Measurements from ENCODE around the gene NANS. TPM values are rescaled to one million over a fixed set of nuclear protein-coding genes. Genes with fewer than 3 reads are reported as not detected.

Gene NANS
- total and polyA plus RNA-seq, 2 of the 13 experiments (the other 11 are each of a cell fraction or from before 2014, with no cell fraction given) = 86.9 to 203 TPM

- TF ChIP-seq ZFP36 (IDR thresholded peaks at IDR 0.05; ENCODE audit: borderline replicate concordance, low read depth, low read length, partially characterized antibody) = no peak
- TF ChIP-seq JDP2 (CRISPR knock-in tag; IDR thresholded peaks at IDR 0.05; ENCODE audit: borderline replicate concordance) = no peak
- peak; percentile 82; the same call in 1 of the 2 replicates for TF ChIP-seq IRF9 (CRISPR knock-in tag; IDR thresholded peaks at IDR 0.05; ENCODE audit: borderline replicate concordance)
- peak; percentile 32 for TF ChIP-seq IKZF4 (CRISPR knock-in tag; IDR thresholded peaks at IDR 0.05; ENCODE audit: borderline replicate concordance, low read depth, not compliant biosample characterization)
- TF ChIP-seq BORCS8-MEF2B (CRISPR knock-in tag; IDR thresholded peaks at IDR 0.05) = peak; percentile 53; the same call in 1 of the 2 replicates
- TF ChIP-seq EZH2 (conservative IDR thresholded peaks at IDR 0.05; ENCODE audit: low read depth, low read length) = no peak
- TF ChIP-seq ZNF101 (CRISPR knock-in tag; IDR thresholded peaks at IDR 0.05; ENCODE audit: borderline replicate concordance, low read depth) = 0 out of 2 replicates have a peak, but pooled peaks have one; percentile 25
- TF ChIP-seq ZNF788 (CRISPR knock-in tag; IDR thresholded peaks at IDR 0.05; ENCODE audit: borderline replicate concordance) = 0 out of 2 replicates have a peak, but pooled peaks have one; percentile 30
- no peak; the same call in 1 of the 2 replicates for TF ChIP-seq ZNF878 (CRISPR knock-in tag; IDR thresholded peaks at IDR 0.05)
- peak; percentile 85 for TF ChIP-seq ZSCAN31 (CRISPR knock-in tag; IDR thresholded peaks at IDR 0.05; ENCODE audit: low read depth)
- 0 out of 2 replicates have a peak, but pooled peaks have one; percentile 33 for TF ChIP-seq SKIL (CRISPR knock-in tag; IDR thresholded peaks at IDR 0.05; ENCODE audit: borderline replicate concordance)
- TF ChIP-seq CHD4 (IDR thresholded peaks at IDR 0.05; ENCODE audit: borderline replicate concordance, low read length) = no peak
- no peak for TF ChIP-seq CAMTA2 (CRISPR knock-in tag; IDR thresholded peaks at IDR 0.05; ENCODE audit: borderline replicate concordance)
- TF ChIP-seq PRPF4 (IDR thresholded peaks at IDR 0.05; ENCODE audit: low read depth, low read length, poor library complexity, severe bottlenecking) = no peak
- peak; percentile 48; the same call in 1 of the 2 replicates for TF ChIP-seq ZIK1 (CRISPR knock-in tag; IDR thresholded peaks at IDR 0.05; ENCODE audit: borderline replicate concordance, low read depth)
- no peak for TF ChIP-seq ZNF18 (CRISPR knock-in tag; IDR thresholded peaks at IDR 0.05; ENCODE audit: insufficient replicate concordance)
- TF ChIP-seq, protein P1, sequence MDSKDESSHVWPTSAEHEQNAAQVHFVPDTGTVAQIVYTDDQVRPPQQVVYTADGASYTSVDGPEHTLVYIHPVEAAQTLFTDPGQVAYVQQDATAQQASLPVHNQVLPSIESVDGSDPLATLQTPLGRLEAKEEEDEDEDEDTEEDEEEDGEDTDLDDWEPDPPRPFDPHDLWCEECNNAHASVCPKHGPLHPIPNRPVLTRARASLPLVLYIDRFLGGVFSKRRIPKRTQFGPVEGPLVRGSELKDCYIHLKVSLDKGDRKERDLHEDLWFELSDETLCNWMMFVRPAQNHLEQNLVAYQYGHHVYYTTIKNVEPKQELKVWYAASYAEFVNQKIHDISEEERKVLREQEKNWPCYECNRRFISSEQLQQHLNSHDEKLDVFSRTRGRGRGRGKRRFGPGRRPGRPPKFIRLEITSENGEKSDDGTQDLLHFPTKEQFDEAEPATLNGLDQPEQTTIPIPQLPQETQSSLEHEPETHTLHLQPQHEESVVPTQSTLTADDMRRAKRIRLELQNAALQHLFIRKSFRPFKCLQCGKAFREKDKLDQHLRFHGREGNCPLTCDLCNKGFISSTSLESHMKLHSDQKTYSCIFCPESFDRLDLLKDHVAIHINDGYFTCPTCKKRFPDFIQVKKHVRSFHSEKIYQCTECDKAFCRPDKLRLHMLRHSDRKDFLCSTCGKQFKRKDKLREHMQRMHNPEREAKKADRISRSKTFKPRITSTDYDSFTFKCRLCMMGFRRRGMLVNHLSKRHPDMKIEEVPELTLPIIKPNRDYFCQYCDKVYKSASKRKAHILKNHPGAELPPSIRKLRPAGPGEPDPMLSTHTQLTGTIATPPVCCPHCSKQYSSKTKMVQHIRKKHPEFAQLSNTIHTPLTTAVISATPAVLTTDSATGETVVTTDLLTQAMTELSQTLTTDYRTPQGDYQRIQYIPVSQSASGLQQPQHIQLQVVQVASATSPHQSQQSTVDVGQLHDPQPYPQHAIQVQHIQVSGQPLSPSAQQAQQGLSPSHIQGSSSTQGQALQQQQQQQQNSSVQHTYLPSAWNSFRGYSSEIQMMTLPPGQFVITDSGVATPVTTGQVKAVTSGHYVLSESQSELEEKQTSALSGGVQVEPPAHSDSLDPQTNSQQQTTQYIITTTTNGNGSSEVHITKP (CRISPR knock-in tag; IDR thresholded peaks at IDR 0.05; ENCODE audit: low read depth) = peak; percentile 33; the same call in 1 of the 2 replicates
- TF ChIP-seq ZSCAN12 (CRISPR knock-in tag; IDR thresholded peaks at IDR 0.05) = no peak
Measured at GRCh38 chr9:98118640-98119601, 62.4 kb downstream of the NANS start, which contains the start of gene TRIM14 (continued).

Data from HepG2 (cell line).